NCI-H2227 (cell line): Measurements from ENCODE around the gene EMSY.

Experiments
- DNase-seq: peaks from one replicate; lab custom pipeline; 2025; ENCODE audit not compliant: unreplicated experiment; lab: John Stamatoyannopoulos, UW

EMSY gene

GRCh38 chr11:76456571-76456970 is 11.8 kb downstream of the EMSY start:
- DNase-seq, result no peak

GRCh38 chr11:76459299-76459698 is 14.5 kb downstream of the EMSY start:
- DNase-seq, result peak; percentile 25

GRCh38 chr11:76459846-76460245 is 15.0 kb downstream of the EMSY start:
- no peak for DNase-seq

- DNase-seq, result no peak
Measured at GRCh38 chr11:76462317-76462716, 17.5 kb downstream of the EMSY start.

- no peak for DNase-seq
Measured at GRCh38 chr11:76465701-76466100, 20.9 kb downstream of the EMSY start.

GRCh38 chr11:76466666-76467065 is 21.8 kb downstream of the EMSY start:
- no peak for DNase-seq

GRCh38 chr11:76469141-76469540 is 24.3 kb downstream of the EMSY start:
- DNase-seq, result no peak

GRCh38 chr11:76471382-76471781 is 26.6 kb downstream of the EMSY start:
- no peak for DNase-seq

GRCh38 chr11:76480241-76480640 is 35.4 kb downstream of the EMSY start:
- no peak for DNase-seq

GRCh38 chr11:76491644-76492043 is 46.8 kb downstream of the EMSY start:
- no peak for DNase-seq

- DNase-seq, result no peak
Measured at GRCh38 chr11:76493040-76493439, 48.2 kb downstream of the EMSY start.

- no peak for DNase-seq
Measured at GRCh38 chr11:76493626-76494539, 49.1 kb downstream of the EMSY start.

- DNase-seq, result no peak
Measured at GRCh38 chr11:76495019-76495418, 50.2 kb downstream of the EMSY start.

- DNase-seq, result no peak
Measured at GRCh38 chr11:76496174-76496573, 51.4 kb downstream of the EMSY start.

GRCh38 chr11:76501526-76502202 is 56.8 kb downstream of the EMSY start:
- no peak for DNase-seq

- DNase-seq, result no peak
Measured at GRCh38 chr11:76506833-76507232, 62.0 kb downstream of the EMSY start.

- no peak for DNase-seq
Measured at GRCh38 chr11:76510060-76511047, 65.5 kb downstream of the EMSY start.

GRCh38 chr11:76512851-76513653 is 68.2 kb downstream of the EMSY start:
- DNase-seq, result no peak

- DNase-seq, result no peak
Measured at GRCh38 chr11:76513654-76514034, 68.8 kb downstream of the EMSY start.

- DNase-seq, result no peak
Measured at GRCh38 chr11:76515494-76515893, 70.7 kb downstream of the EMSY start.
